HCT116 (cell line): ENCODE measurements around the gene CX3CR1. TPM values are rescaled to one million over a fixed set of nuclear protein-coding genes. Genes with fewer than 3 reads are reported as not detected.

Source experiments
- ATAC-seq: fragments of 200-7000 bp; cut with Tn5 transposase; 2 replicates; pipeline ENCODE4 v1.9.1; 2020; ENCODE audit warnings: mild to moderate bottlenecking, moderate library complexity
- BruUV-seq: library from RNA; stranded (reverse); fragments of 400-500 nt; replicated peaks from 2 replicates; lab custom pipeline; 2021; lab: Mats Ljungman, UMichigan
- CTCF ChIA-PET: fragments of 300-600 bp; sonication (Branson Sonifier 250); formaldehyde crosslinking; loops from one replicate; lab custom pipeline; 2021; ENCODE audit warnings: antibody characterized with exemption; lab: Charles Lee
- POLR2A ChIA-PET: fragments of 300-600, 350-600 bp; sonication (Branson Sonifier 250); formaldehyde crosslinking; loops from one replicate; lab custom pipeline; 2021; ENCODE audit warnings: antibody characterized with exemption; lab: Charles Lee
- RAD21 ChIA-PET, 2 experiments: fragments of 300-600 bp; sonication (Branson Sonifier 250); formaldehyde crosslinking; loops; one replicate each; lab custom pipeline; 2023; ENCODE audit warnings: low total read pairs in 2 of 2; ENCODE audit not compliant: uncharacterized antibody in 2 of 2, unreplicated experiment in 2 of 2, low non-redundant PET in 1 of 2; lab: Charles Lee
- DNase-seq: peaks from one replicate; pipeline ENCODE4 v3.0.0-alpha.2; 2010; ENCODE audit warnings: low read depth, low spot score
- H2AFZ ChIP-seq: fragments of 200-600 bp; shearing (Covaris generic), sonication (generic); 2 replicates; pipeline ENCODE4 v1.6.1; 2017; ENCODE audit warnings: low read depth, mixed run types, mixed read lengths, antibody characterized with exemption, low read length; ENCODE audit not compliant: poor library complexity, severe bottlenecking
- H3K27ac ChIP-seq: 2 replicates; pipeline ENCODE4 v1.5.1; 2012; ENCODE audit warnings: low read depth, low read length
- H3K27me3 ChIP-seq: fragments of 200-600 bp; sonication (generic); 2 replicates; pipeline ENCODE4 v1.6.1; 2016; ENCODE audit warnings: mixed run types, low read length, mixed read lengths; ENCODE audit not compliant: insufficient read depth
- H3K36me3 ChIP-seq, 2 experiments: fragments of 200-500 bp in 1 of 2; fragments of 200-600 bp in 1 of 2; sonication (Bioruptor generic) in 1 of 2; sonication (generic) in 1 of 2; 2 replicates each; pipeline versions ENCODE4 v1.5.1 to v1.6.1; 2014 to 2016; ENCODE audit warnings: low read length in 2 of 2, inconsistent platforms in 1 of 2, mixed read lengths in 1 of 2, mixed run types in 1 of 2; ENCODE audit not compliant: insufficient read depth in 2 of 2, control insufficient read depth in 1 of 2
- H3K4me1 ChIP-seq, 2 experiments: fragments of 200-600 bp in 1 of 2; sonication (generic) in 1 of 2; 2 replicates each; pipeline versions ENCODE4 v1.5.1 to v1.6.1; 2012 to 2017; ENCODE audit warnings: low read length in 2 of 2, inconsistent platforms in 1 of 2, mild to moderate bottlenecking in 1 of 2, mixed read lengths in 1 of 2, mixed run types in 1 of 2, moderate library complexity in 1 of 2; ENCODE audit not compliant: insufficient read depth in 2 of 2, control insufficient read depth in 1 of 2
- H3K4me2 ChIP-seq: fragments of 200-600 bp; sonication (generic); 2 replicates; pipeline ENCODE4 v1.6.1; 2017; ENCODE audit warnings: mixed run types, low read length, mixed read lengths
- H3K4me3 ChIP-seq, 2 experiments: fragments of 200-600 bp in 1 of 2; sonication (generic) in 1 of 2; replicated peaks in 1 of 2; 2 replicates each; pipeline ENCODE4 v1.5.1; 2011 to 2016; ENCODE audit warnings: low read length in 2 of 2, control low read depth in 1 of 2, low read depth in 1 of 2, mild to moderate bottlenecking in 1 of 2, mixed read lengths in 1 of 2, mixed run types in 1 of 2
- H3K79me2 ChIP-seq: fragments of 200-600 bp; sonication (generic); 2 replicates; pipeline ENCODE4 v1.6.1; 2017; ENCODE audit warnings: mild to moderate bottlenecking, mixed run types, low read length, moderate library complexity, mixed read lengths; ENCODE audit not compliant: insufficient read depth
- H3K9ac ChIP-seq: fragments of 200-600 bp; sonication (generic); 2 replicates; pipeline ENCODE4 v1.6.1; 2016; ENCODE audit warnings: low read length, mixed read lengths
- H3K9me2 ChIP-seq: fragments of 200-600 bp; sonication (generic), shearing (Covaris generic); 2 replicates; pipeline ENCODE4 v1.6.1; 2017; ENCODE audit warnings: mixed run types, mild to moderate bottlenecking, moderate library complexity; ENCODE audit not compliant: insufficient read depth
- H3K9me3 ChIP-seq, 2 experiments: fragments of 200-500 bp in 1 of 2; fragments of 200-600 bp in 1 of 2; sonication (Bioruptor generic) in 1 of 2; sonication (generic) in 1 of 2; 2 replicates each; pipeline ENCODE4 v1.6.1; 2014 to 2017; ENCODE audit warnings: low read length in 2 of 2, mixed read lengths in 2 of 2, inconsistent platforms in 1 of 2, low read depth in 1 of 2, mild to moderate bottlenecking in 1 of 2, mixed run types in 1 of 2, moderate library complexity in 1 of 2; ENCODE audit not compliant: control insufficient read depth in 1 of 2, insufficient read depth in 1 of 2
- H4K20me1 ChIP-seq: fragments of 200-600 bp; sonication (generic), shearing (Covaris generic); 2 replicates; pipeline ENCODE4 v1.6.1; 2017; ENCODE audit warnings: mixed run types, mild to moderate bottlenecking, moderate library complexity; ENCODE audit not compliant: insufficient read depth
- CBX3 ChIP-seq: IDR thresholded peaks from 2 replicates; pipeline ENCODE4 v1.6.1; 2012; ENCODE audit warnings: low read depth
- ELF1 ChIP-seq: IDR thresholded peaks from 2 replicates; pipeline ENCODE4 v1.6.1; 2012; ENCODE audit warnings: low read depth, borderline replicate concordance
- EZH2 ChIP-seq: fragments of 200-600 bp; sonication (generic); IDR thresholded peaks from 2 replicates; pipeline ENCODE4 v1.6.1; 2017; ENCODE audit warnings: antibody characterized with exemption, mixed run types
- FOSL1 ChIP-seq: IDR thresholded peaks from 2 replicates; pipeline ENCODE4 v1.6.1; 2012; ENCODE audit warnings: low read depth
- JUND ChIP-seq: IDR thresholded peaks from 2 replicates; pipeline ENCODE4 v1.6.1; 2012
- SIN3A ChIP-seq: IDR thresholded peaks from 2 replicates; pipeline ENCODE4 v1.6.1; 2012; ENCODE audit warnings: low read depth
- YY1 ChIP-seq: IDR thresholded peaks from 2 replicates; pipeline ENCODE4 v1.6.1; 2011; ENCODE audit warnings: low read length, low read depth, moderate library complexity, mild to moderate bottlenecking; ENCODE audit not compliant: insufficient replicate concordance; ENCODE audit errors: extremely low read depth
- ZFX ChIP-seq: fragments of 450-650 bp; IDR thresholded peaks from 2 replicates; pipeline ENCODE4 v1.6.1; 2017
- intact Hi-C: fragments of 100-400 bp; cut with micrococcal nuclease; formaldehyde crosslinking; loops from 2 replicates; pipeline ENCODE4 v1.10.0; 2022
- total RNA-seq: library from RNA; stranded (reverse); gene quantifications from one replicate; pipeline ENCODE4 v1.2.1, GENCODE V29; 2021; ENCODE audit not compliant: unreplicated experiment
- TF ChIP-seq, protein P1 (sequence below), 3 experiments: fragments of 200-600 bp in 1 of 3; sonication (generic) in 1 of 3; IDR thresholded peaks in 2 of 3; conservative IDR thresholded peaks in 1 of 3; 2 replicates each; pipeline ENCODE4 v1.5.1; 2012 to 2017; ENCODE audit warnings: low read depth in 2 of 3, low read length in 2 of 3, antibody characterized with exemption in 1 of 3, borderline replicate concordance in 1 of 3, control low read depth in 1 of 3, mild to moderate bottlenecking in 1 of 3, mixed read lengths in 1 of 3, mixed run types in 1 of 3, moderate library complexity in 1 of 3; ENCODE audit not compliant: insufficient read depth in 1 of 3
- TF ChIP-seq, protein P2 (sequence below): IDR thresholded peaks from 2 replicates; pipeline ENCODE4 v1.6.1; 2012; ENCODE audit warnings: low read depth
- TF ChIP-seq, protein P3 (sequence below): IDR thresholded peaks from 2 replicates; pipeline ENCODE4 v1.6.1; 2012
- TF ChIP-seq, protein P4 (sequence below): IDR thresholded peaks from 2 replicates; pipeline ENCODE4 v1.6.1; 2012
- TF ChIP-seq, protein P5 (sequence below): IDR thresholded peaks from 2 replicates; pipeline ENCODE4 v1.6.1; 2011; ENCODE audit warnings: mild to moderate bottlenecking, low read length, moderate library complexity; ENCODE audit not compliant: insufficient replicate concordance; ENCODE audit errors: extremely low read depth

Gene CX3CR1
- total RNA-seq, 1 experiment from 2014 or later = 0.10 TPM

DNA sequence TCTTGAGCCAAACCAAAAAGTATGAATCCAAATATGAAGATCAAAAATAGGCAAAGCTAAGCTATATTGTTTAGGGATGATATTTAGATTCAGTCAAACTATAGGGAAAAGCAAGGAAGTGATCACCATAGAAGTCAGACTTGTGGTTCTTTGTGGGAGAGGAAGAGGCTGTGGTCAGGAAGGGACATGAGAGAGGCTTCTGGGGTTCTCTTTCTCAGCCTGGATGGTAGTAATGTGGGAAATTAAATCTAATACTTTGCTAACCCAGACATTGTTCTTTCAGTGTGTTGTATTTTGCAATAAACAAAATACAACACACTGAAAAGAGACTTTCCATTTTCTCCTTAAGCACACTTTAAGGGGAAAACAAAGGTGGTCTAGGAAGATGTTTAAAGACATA lies 3.1 kb downstream of the CX3CR1 start:
- no peaks in the 10 kb centered on the region for H3K9me3 ChIP-seq
- no peak overlapping the region for H2AFZ ChIP-seq
- POLR2A ChIA-PET = no interaction called here
- RAD21 ChIA-PET = no interaction called here
- TF ChIP-seq, protein P1, sequence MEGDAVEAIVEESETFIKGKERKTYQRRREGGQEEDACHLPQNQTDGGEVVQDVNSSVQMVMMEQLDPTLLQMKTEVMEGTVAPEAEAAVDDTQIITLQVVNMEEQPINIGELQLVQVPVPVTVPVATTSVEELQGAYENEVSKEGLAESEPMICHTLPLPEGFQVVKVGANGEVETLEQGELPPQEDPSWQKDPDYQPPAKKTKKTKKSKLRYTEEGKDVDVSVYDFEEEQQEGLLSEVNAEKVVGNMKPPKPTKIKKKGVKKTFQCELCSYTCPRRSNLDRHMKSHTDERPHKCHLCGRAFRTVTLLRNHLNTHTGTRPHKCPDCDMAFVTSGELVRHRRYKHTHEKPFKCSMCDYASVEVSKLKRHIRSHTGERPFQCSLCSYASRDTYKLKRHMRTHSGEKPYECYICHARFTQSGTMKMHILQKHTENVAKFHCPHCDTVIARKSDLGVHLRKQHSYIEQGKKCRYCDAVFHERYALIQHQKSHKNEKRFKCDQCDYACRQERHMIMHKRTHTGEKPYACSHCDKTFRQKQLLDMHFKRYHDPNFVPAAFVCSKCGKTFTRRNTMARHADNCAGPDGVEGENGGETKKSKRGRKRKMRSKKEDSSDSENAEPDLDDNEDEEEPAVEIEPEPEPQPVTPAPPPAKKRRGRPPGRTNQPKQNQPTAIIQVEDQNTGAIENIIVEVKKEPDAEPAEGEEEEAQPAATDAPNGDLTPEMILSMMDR (IDR thresholded peaks at IDR 0.05 in 2 of 3, conservative IDR thresholded peaks at IDR 0.05 in 1 of 3; ENCODE audit: borderline replicate concordance in 1 of 3, insufficient read depth in 1 of 3, low read depth in 2 of 3, low read length in 2 of 3) = no peak
- TF ChIP-seq SIN3A (no peak), EZH2 (no peak), CBX3 (no peak), ELF1 (no peak), ZFX (no peak), FOSL1 (no peak), JUND (no peak), YY1 (no peak)
- TF ChIP-seq, protein P2, sequence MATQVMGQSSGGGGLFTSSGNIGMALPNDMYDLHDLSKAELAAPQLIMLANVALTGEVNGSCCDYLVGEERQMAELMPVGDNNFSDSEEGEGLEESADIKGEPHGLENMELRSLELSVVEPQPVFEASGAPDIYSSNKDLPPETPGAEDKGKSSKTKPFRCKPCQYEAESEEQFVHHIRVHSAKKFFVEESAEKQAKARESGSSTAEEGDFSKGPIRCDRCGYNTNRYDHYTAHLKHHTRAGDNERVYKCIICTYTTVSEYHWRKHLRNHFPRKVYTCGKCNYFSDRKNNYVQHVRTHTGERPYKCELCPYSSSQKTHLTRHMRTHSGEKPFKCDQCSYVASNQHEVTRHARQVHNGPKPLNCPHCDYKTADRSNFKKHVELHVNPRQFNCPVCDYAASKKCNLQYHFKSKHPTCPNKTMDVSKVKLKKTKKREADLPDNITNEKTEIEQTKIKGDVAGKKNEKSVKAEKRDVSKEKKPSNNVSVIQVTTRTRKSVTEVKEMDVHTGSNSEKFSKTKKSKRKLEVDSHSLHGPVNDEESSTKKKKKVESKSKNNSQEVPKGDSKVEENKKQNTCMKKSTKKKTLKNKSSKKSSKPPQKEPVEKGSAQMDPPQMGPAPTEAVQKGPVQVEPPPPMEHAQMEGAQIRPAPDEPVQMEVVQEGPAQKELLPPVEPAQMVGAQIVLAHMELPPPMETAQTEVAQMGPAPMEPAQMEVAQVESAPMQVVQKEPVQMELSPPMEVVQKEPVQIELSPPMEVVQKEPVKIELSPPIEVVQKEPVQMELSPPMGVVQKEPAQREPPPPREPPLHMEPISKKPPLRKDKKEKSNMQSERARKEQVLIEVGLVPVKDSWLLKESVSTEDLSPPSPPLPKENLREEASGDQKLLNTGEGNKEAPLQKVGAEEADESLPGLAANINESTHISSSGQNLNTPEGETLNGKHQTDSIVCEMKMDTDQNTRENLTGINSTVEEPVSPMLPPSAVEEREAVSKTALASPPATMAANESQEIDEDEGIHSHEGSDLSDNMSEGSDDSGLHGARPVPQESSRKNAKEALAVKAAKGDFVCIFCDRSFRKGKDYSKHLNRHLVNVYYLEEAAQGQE = no peak
- TF ChIP-seq, protein P3, sequence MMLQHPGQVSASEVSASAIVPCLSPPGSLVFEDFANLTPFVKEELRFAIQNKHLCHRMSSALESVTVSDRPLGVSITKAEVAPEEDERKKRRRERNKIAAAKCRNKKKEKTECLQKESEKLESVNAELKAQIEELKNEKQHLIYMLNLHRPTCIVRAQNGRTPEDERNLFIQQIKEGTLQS = no peak
- TF ChIP-seq, protein P4, sequence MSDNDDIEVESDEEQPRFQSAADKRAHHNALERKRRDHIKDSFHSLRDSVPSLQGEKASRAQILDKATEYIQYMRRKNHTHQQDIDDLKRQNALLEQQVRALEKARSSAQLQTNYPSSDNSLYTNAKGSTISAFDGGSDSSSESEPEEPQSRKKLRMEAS = no peak
- TF ChIP-seq, protein P5, sequence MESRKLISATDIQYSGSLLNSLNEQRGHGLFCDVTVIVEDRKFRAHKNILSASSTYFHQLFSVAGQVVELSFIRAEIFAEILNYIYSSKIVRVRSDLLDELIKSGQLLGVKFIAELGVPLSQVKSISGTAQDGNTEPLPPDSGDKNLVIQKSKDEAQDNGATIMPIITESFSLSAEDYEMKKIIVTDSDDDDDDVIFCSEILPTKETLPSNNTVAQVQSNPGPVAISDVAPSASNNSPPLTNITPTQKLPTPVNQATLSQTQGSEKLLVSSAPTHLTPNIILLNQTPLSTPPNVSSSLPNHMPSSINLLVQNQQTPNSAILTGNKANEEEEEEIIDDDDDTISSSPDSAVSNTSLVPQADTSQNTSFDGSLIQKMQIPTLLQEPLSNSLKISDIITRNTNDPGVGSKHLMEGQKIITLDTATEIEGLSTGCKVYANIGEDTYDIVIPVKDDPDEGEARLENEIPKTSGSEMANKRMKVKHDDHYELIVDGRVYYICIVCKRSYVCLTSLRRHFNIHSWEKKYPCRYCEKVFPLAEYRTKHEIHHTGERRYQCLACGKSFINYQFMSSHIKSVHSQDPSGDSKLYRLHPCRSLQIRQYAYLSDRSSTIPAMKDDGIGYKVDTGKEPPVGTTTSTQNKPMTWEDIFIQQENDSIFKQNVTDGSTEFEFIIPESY = no peak
- ATAC-seq (no peak), DNase-seq (no peak)
- no peak overlapping the region for H3K27ac ChIP-seq
- H3K79me2 ChIP-seq = no peaks in the 10 kb centered on the region
- no TSS peak for BruUV-seq
- peaks cover 37% of the 10 kb centered on the region for H3K27me3 ChIP-seq
- H3K9me2 ChIP-seq = no peaks in the 10 kb centered on the region
- H3K4me2 ChIP-seq = no peak overlapping the region
- CTCF ChIA-PET = interaction anchor here (0.8 kb wide), 1 partner anchor 12 kb away, joined by 3 read pairs; no protein-coding TSS in a partner anchor
- H3K36me3 ChIP-seq = no peaks in the 10 kb centered on the region
- intact Hi-C loops = no loop called here
- no peaks in the 10 kb centered on the region for H3K4me1 ChIP-seq
- H3K9ac ChIP-seq = no peak overlapping the region
- H4K20me1 ChIP-seq = no peaks in the 10 kb centered on the region
- H3K4me3 ChIP-seq = no peak overlapping the region
